Measurements from ENCODE around the gene ROCK1.
A peak's percentile ranks its signal among the peaks of the same experiment; 100 is the strongest.
"Not testable (repeated sequence)": the region's sequence is repeated elsewhere in the genome, so short reads cannot be mapped to it uniquely, and the experiment has no call there.

ROCK1 gene

GRCh38 chr18:21111346-21112139 lies at the start of gene ROCK1:
TSS of gene ROCK1 (minus strand) at chr18:21111813. CDS start at chr18:21110910, 903 bp downstream.
- DNase-seq (ENCODE audit: low spot score): peak; percentile 95

DNA sequence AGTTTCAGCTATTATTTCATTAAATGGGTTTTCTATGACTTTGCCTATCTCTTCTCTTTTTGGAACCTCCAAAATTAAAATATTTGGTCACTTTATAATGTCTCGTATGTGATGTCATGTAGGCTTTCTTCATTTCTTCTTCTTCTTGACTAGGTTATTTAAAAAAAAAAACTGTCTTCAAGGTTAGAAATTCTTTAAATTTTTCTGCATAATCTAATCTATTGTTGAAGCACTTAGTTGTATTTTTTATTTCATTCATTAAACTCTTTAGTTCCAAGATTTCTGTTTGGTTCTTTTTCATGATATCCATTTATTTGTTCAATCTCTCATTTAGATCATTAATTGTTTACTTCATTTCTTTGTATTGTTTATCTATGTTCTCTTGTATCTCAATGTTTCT lies 43.8 kb upstream of the ROCK1 start:
- DNase-seq (ENCODE audit: low spot score): no peak

DNA sequence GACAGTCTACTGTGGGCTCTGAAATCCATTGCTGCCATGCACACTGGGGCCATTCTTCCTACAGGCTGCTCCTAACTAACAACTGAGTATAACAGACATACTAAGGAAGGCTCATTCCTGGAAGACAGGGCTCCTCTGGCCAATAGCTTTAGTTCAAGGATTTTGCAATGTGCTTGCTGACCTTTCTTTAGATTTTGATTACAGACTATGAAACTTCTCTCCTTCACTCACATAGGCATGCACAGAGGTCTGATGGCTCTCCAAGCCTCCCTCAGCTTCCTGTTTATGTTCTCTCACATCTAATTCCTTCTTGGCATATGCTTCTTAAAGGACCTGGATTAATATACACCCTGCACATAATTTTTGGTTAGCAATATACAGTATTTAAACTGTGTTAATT lies 34.4 kb upstream of the ROCK1 start:
- no peak for DNase-seq (ENCODE audit: low spot score)

GRCh38 chr18:21145371-21145770 lies 33.8 kb upstream of the ROCK1 start:
- DNase-seq (ENCODE audit: low spot score): no peak

DNA sequence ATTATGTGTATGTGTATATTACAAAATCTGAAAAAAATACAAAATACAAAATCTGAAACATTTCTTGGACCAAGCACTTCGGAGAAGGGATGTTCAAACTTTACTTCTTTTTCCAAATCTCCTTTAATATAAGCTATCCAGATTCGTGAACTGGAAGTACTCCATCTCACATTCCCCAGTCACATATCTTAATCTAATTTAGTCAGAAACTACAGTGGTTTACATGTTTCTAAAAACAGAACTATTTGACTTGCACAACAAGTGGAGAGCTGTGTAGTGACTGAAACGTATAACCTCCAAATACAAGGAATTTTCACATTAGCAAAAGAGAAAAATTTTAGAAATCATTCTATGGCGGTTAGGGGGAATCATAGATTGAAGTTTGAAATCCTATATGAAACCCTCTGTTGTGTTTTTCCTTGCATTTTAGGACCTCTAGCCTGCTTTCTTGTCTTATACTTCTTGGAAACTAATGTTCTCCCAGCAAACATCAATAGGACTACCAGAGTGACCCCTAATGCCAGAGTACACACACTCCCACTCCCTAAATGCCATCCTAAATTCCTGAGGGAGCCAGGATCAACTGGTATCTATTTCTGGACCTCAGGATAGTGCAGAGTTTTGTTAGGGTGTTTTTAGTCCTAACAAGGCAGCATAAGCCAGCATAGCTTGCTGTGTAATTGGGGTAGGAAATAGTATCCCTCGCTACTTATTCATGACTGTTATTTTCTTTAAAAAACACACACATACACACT lies 30.2 kb upstream of the ROCK1 start:
- DNase-seq (ENCODE audit: low spot score): no peak

- not testable (repeated sequence) for DNase-seq (ENCODE audit: low spot score)
Observed at GRCh38 chr18:21137719-21138488, 26.3 kb upstream of the ROCK1 start.

GRCh38 chr18:21134895-21135294 lies 23.3 kb upstream of the ROCK1 start:
- DNase-seq (ENCODE audit: low spot score): peak; percentile 6

- no peak for DNase-seq (ENCODE audit: low spot score)
Observed at GRCh38 chr18:21132398-21132918, 20.8 kb upstream of the ROCK1 start.

DNA sequence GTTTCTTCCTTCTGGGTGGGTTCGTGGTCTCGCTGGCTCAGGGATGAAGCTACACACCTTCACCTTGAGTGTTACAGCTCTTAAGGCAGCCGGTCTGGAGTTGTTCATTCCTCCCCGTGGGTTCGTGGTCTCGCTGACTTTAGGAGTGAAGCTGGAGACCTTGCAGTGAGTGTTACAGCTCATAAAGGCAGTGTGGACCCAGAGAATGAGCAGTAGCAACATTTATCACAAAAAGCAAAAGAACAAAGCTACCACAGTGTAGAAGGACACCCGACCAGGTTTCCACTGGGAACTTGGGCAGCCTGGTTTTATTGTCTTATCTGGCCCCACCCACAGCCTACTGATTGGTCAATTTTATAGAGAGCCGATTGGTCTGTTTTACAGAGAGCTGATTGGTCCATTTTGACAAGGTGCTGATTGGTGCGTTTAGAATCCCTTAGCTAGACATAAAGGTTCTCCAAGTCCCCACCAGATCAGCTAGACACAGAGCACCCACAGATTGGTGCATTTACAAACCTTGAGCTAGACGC lies 20.1 kb upstream of the ROCK1 start:
- no peak for DNase-seq (ENCODE audit: low spot score)

GRCh38 chr18:21129566-21130216 lies 18.1 kb upstream of the ROCK1 start:
- no peak for DNase-seq (ENCODE audit: low spot score)

GRCh38 chr18:21123290-21123926 lies 11.8 kb upstream of the ROCK1 start:
- DNase-seq (ENCODE audit: low spot score): no peak

GRCh38 chr18:21118806-21119205 lies 7.2 kb upstream of the ROCK1 start:
- DNase-seq (ENCODE audit: low spot score): no peak

DNA sequence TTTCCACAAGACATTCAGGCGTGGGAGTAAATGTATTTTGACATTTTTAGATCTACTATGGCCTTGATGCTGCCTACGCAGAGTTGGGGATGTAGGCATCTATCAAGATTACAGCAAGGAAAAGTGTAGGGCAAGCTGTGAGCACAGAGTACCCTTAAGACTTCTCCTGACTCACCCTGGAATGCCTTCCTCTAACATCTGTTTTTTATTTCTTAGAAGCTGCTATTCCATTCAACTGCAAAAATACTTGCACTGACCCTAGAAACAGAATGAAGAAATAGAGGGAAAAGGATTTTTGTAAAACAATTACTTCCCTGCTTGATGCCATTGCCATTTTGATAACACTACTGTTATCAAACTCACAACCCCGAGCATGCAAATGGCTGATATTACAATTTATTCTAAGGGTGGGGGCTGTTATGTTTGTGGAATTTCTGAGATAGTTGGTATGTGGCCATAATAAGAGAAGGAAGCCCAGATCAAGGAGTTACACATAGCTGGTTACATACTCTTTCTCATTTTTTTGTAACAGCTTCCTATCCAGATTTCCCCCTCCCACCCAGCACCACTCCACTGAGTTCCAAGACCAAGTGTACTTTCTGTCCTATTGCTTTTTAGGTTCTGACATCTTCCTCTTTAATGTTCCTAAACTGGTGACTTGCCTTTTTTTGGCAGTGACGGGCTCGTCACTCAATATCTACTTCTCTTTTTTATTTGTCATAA lies 6.0 kb upstream of the ROCK1 start:
- DNase-seq (ENCODE audit: low spot score): peak; percentile 47

- DNase-seq (ENCODE audit: low spot score): no peak
Observed at GRCh38 chr18:21115519-21116411, 4.2 kb upstream of the ROCK1 start.

DNA sequence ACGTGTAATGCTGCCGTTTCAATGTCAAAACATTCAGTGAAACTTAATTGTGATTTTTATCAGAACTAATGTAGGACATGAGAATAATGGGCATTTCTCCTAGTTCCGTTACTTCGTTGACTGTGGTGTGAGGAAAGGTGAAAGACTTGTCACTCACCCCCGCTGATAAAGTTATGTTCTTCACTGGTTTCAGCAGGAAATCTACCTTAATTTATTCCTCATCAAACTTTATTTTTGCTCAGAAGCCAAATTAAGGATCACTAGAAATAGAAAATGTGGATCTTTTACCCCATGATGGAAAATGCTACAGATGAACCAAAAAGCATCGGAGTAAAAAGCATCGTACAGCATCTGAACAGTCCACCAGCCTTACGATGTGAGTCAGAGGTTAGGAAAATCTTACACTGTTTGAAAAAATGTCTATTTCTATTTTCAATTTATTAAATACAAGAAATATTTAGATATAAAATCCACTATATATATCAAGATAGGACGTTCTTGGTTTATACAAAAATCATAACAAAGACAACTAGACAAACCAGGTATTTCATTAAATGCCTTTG lies 1.0 kb upstream of the ROCK1 start:
- DNase-seq (ENCODE audit: low spot score): no peak

DNA sequence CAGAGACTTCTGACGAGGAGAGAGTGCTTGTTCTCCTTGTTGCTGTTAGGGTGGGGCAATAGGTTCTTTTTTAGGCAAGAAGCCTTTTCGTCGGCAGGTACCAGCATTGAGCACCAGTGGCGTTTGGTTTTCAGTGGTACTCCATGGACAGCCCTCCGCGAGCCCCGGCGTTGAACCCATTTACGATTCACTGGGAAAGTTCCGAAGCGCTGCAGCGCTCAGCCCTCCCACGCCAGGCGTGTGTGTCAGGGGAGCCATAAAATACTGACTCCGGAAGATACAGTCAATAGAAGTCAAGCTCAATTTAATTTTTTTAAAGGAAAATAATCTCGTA lies 494 bp upstream of the ROCK1 start:
- no peak for DNase-seq (ENCODE audit: low spot score)

DNA sequence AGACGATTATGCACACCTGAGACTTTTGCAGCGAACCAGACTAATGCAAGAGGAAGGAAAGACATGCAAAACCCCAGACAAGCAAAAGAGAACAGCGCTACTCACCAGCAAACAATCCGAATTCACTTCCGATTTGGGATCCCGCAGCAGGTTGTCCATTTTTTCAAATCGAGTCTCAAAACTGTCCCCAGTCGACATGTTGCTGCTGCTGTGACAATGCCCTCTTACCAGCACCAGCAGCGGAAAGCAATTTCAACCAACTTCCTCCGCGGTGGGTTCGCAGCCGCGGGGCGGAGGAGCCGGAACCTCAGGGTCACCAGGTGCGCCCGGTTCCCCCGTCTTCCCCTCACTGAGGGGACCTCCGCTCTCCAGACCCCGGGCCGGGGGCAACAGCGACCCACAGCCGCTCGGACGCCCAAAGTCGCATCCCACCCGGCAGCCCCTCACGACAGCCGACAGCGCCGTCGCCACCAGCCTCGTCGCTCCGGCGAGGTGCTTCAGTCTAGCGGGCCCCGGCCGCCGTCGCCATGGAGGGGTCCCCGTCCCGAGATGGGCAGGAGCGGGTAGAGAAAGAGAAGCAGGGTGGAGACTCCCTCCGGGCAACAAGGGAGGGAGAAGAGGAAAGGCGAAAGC lies 784 bp downstream of the ROCK1 start:
- DNase-seq (ENCODE audit: low spot score): peak; percentile 45

DNA sequence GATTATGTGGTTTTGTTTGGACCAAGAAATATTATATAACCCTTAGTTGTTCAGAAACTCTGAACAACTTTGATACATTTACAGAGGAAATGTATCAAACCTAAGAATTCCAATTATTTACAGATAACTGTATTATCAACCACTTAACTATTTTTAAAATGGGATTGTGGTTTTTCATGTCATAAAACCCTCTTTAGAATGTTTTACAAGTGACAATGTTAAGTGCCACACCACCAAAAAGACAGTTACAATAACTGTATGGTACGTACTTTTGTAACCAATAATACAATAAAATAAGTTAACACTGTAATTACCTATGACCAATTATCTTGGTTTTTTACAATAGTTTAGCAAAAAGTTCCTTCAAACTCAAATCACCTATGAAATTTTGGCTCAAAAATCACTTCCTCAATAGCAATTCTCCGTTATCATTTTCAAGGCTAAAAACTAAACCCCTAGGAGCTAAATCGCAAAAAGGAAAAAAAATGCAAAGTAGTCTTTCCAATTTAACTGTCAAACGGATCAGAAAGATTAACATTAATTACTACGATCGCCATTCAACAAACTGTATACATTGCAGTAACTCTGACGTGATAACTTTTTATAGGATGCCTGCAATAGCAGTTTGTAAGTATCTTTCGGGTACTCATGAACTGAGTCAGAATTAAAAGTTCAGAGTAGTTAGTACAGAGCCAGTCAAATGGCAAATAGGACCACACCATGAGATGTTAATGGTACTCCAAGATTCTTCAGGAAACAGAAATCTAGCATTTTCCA lies 1.5 kb downstream of the ROCK1 start:
- DNase-seq (ENCODE audit: low spot score): no peak
